GM13977 (cell line): ENCODE measurements around the gene TEAD1.

Experiments used
- DNase-seq: peaks from one replicate; pipeline ENCODE4 v3.0.0; 2012; ENCODE audit warnings: low spot score
- in situ Hi-C: fragments of 300-500 bp; cut with MboI; formaldehyde crosslinking; loops from one replicate; pipeline ENCODE4 v1.12.0; 2022; ENCODE audit warnings: low sequenced_read_pairs, low pct_unique_long_range_greater_than_20kb, mixed read lengths, inconsistent platforms; ENCODE audit not compliant: unreplicated experiment
- TF ChIP-seq, protein P1 (sequence below): IDR thresholded peaks from 2 replicates; pipeline ENCODE4 v1.5.1; 2012; ENCODE audit warnings: mild to moderate bottlenecking, control low read depth; ENCODE audit not compliant: insufficient read depth; ENCODE audit errors: extremely low read depth, missing control alignments

Gene TEAD1

DNA sequence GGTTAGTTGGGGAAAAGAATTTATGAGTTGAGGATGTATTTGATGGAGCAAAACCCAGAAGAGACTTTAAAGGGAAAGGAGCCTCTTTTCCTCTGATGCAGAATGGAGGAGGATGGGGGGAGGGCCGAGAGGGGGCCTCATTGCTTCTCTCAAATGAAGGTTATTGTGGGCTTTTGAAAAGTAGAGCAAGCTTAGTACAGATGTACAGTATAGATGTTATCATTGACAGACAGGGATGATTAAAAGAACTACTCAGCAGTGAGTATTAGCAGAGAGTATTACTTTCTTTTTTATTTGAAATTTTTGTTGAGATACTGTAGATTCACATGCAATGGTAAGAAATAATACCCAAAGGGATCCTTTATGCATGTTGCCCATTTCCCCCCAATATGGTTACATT is 98.1 kb downstream of the TEAD1 start:
- DNase-seq, result no peak
- TF ChIP-seq, protein P1, sequence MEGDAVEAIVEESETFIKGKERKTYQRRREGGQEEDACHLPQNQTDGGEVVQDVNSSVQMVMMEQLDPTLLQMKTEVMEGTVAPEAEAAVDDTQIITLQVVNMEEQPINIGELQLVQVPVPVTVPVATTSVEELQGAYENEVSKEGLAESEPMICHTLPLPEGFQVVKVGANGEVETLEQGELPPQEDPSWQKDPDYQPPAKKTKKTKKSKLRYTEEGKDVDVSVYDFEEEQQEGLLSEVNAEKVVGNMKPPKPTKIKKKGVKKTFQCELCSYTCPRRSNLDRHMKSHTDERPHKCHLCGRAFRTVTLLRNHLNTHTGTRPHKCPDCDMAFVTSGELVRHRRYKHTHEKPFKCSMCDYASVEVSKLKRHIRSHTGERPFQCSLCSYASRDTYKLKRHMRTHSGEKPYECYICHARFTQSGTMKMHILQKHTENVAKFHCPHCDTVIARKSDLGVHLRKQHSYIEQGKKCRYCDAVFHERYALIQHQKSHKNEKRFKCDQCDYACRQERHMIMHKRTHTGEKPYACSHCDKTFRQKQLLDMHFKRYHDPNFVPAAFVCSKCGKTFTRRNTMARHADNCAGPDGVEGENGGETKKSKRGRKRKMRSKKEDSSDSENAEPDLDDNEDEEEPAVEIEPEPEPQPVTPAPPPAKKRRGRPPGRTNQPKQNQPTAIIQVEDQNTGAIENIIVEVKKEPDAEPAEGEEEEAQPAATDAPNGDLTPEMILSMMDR, result no peak
- in situ Hi-C loops, result no loop called here

GRCh38 chr11:12773591-12773990 is 99.4 kb downstream of the TEAD1 start:
- no peak for DNase-seq
- in situ Hi-C loops, result no loop called here
- TF ChIP-seq, protein P1, result no peak

DNA sequence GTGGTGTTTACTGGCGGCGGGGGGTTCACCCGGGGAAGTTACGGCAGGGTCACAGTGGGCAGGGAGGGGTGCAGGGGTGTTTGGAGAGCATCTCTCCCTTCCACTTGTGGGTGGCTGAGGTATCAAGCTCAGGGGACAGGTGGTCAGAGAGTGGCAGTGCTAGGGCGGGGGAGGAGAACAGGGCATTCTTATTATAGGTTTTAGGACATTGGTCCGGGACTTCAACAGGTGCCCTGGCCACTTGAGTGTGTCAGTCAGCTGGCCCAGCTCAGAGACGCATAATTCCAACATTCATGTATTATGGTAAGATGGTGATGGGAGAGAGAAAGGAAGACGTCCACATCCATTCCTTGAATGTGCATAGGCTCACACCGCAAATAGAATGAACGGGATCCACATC is 101.7 kb downstream of the TEAD1 start:
- in situ Hi-C loops, result no loop called here
- no peak for DNase-seq
- TF ChIP-seq, protein P1, result no peak

DNA sequence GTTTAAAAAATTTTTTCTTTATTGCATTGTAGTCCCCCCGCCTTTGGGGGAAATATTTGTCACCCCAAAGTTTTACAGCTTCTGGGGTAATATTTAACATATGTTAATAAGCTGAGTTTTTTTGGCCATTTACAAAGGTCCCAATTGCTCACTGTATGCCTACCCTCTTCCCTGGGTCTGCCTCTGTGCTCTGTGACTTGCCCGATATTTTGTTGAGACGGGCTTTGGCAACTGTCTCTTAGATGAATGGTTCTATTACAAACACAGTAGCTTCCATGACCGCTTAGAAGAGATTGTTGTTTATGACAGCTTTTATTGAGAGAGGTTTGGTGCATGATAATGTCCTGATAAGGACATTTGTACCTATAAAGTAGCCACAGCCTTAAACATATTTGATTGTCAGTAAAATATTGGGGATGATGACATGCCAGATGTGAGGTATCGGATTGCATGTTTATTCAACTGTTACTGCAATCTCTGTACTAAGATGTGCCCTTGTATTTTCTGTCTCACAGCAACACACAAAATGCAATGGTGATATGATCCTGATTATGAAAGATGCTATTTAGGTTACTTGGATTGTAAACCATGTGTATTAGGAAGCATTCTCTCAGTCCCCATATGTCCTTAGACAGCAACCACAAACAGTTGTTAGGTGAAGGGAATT is 103.1 kb downstream of the TEAD1 start:
- in situ Hi-C loops, result no loop called here
- TF ChIP-seq, protein P1, result no peak
- DNase-seq, result no peak

DNA sequence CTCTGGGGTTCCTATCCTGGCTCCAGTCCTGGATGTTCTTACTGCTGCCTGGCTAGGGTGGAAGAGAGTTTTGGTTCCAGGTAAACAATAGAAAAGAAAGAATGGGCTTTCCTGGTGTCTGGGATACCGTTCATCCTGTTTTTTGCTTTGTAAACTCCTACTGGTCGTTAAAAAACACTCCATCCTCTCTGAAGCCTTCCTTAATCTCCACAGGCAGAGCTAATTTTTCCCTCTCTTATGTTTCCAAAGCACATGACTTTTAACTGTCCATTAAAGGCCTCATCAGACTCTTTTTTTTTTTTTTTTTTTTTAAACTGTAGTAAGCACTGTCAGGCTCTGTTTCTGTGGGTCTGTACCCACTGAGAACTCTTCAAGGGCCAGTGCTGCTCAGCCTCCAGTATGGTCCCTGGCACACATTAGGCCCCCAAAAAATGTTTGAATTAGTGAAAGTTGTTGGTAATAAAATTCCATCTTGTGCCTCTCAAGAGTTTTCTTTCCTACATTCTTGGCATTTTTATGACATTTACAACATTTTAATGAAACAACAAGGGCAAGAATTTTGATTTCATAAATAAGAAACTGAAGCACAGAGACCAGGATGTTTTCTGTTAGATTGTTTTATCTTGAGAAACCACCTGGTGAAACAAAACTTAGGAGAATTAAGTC is 104.2 kb downstream of the TEAD1 start:
- no peak for DNase-seq
- TF ChIP-seq, protein P1, result no peak
- in situ Hi-C loops, result no loop called here

DNA sequence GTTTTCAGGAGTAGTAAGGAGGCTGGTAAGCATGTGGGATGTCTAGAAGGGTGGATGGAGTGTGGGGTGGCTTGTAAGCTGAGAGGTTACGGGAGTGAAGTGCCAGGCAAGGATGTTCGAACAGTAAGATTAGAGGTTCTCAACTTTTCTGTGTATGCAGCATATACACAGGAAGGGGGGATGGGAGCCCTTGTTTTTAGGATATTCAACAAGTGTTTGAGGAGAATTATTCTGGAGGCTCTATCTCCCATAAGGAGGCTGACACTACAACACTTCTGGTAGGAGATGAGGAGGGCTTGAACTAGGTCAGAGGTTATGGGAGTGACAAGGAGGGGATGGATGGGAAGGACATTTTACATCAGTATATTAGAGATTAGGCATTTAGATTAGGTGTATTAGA is 109.5 kb downstream of the TEAD1 start:
- in situ Hi-C loops, result no loop called here
- no peak for DNase-seq
- TF ChIP-seq, protein P1, result no peak
